GM18868 (cell line): ENCODE data around the gene SETD6.
"Not testable (repeated sequence)": the region's sequence is repeated elsewhere in the genome, so short reads cannot be mapped to it uniquely, and the experiment has no call there.

Experiments
- ATAC-seq: cut with Tn5 transposase; IDR thresholded peaks from one replicate; pipeline ENCODE4 v1.9.1; 2021; ENCODE audit warnings: mild to moderate bottlenecking, moderate library complexity; ENCODE audit not compliant: unreplicated experiment

The SETD6 gene

GRCh38 chr16:58535100-58535499 lies 19.8 kb downstream of the SETD6 start:
- no peak for ATAC-seq

- ATAC-seq = no peak
Observed at GRCh38 chr16:58536278-58536677, 21.0 kb downstream of the SETD6 start.

GRCh38 chr16:58537124-58537906 lies 22.0 kb downstream of the SETD6 start:
- ATAC-seq = no peak

GRCh38 chr16:58541711-58542110 lies 26.4 kb downstream of the SETD6 start:
- ATAC-seq = no peak

- ATAC-seq = no peak
Observed at GRCh38 chr16:58542291-58542690, 27.0 kb downstream of the SETD6 start.

- ATAC-seq = no peak
Observed at GRCh38 chr16:58543685-58544084, 28.4 kb downstream of the SETD6 start.

GRCh38 chr16:58548378-58548777 lies 33.1 kb downstream of the SETD6 start:
- ATAC-seq = no peak

- no peak for ATAC-seq
Observed at GRCh38 chr16:58551496-58551895, 36.2 kb downstream of the SETD6 start.

- no peak for ATAC-seq
Observed at GRCh38 chr16:58556678-58557077, 41.4 kb downstream of the SETD6 start.

GRCh38 chr16:58563235-58563634 lies 47.9 kb downstream of the SETD6 start:
- no peak for ATAC-seq

- ATAC-seq = no peak
Observed at GRCh38 chr16:58563775-58564174, 48.5 kb downstream of the SETD6 start.

GRCh38 chr16:58565697-58566096 lies 50.4 kb downstream of the SETD6 start:
- ATAC-seq = not testable (repeated sequence)
